Stimulated activated effector memory CD8-positive, alpha-beta T cell treated with anti-CD3 and anti-CD28 coated beads, Interleukin-12 subunit alpha, Interleukin-12 subunit beta, amount 100 ng/mL, for 72 hours (primary cell): Measurements from ENCODE around the gene NT5DC1.

ENCODE experiments used
- ATAC-seq: fragments of 150-1000 bp; cut with Tn5 transposase; 2 replicates; pipeline ENCODE4 v1.10.0; 2021
- DNase-seq, 2 donors: peaks; one replicate each; pipeline ENCODE4 v3.0.0; 2021 to 2022; ENCODE audit warnings: low spot score in 2 of 2
- H3K27ac Mint-ChIP-seq: one replicate; pipeline ENCODE4 v1.8.0; 2022; ENCODE audit warnings: mild to moderate bottlenecking, mixed read lengths
- H3K36me3 Mint-ChIP-seq: one replicate; pipeline ENCODE4 v1.8.0; 2022; ENCODE audit warnings: mild to moderate bottlenecking, mixed read lengths
- H3K4me1 Mint-ChIP-seq: one replicate; pipeline ENCODE4 v1.8.0; 2022; ENCODE audit warnings: mixed read lengths
- H3K4me3 Mint-ChIP-seq: one replicate; pipeline ENCODE4 v1.8.0; 2022; ENCODE audit warnings: mild to moderate bottlenecking, mixed read lengths
- H3K9me3 Mint-ChIP-seq: one replicate; pipeline ENCODE4 v1.8.0; 2022; ENCODE audit warnings: mixed read lengths

The NT5DC1 gene

DNA sequence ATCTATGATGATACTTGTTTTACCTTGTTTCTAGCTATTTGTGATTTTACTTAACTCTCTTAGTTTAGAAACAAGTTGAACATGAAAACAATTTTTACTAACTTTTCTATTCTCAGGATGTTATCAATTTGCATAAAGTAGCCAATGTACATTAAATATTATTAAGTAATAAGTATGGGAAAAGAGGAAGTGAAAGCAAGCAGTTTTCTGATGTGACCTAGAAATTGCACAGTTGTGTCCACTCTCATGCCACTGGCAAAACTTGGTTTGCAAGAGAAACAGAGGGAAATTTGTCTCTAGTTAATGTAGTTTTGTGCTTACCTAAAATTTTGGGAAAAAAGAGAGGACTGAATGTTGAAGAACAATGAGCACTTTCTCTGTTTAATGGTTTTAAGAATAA, 198.3 kb downstream of the NT5DC1 start:
- no peak for ATAC-seq
- Mint-ChIP-seq H3K4me3 (no peak overlapping the region), H3K9me3 (peaks cover 4% of the 10 kb centered on the region), H3K36me3 (no peaks in the 10 kb centered on the region), H3K27ac (no peak overlapping the region), H3K4me1 (peaks cover 7% of the 10 kb centered on the region)
- no peak for DNase-seq
